Measurements from ENCODE around the gene FKBP11. TPM values are rescaled to one million over a fixed set of nuclear protein-coding genes. Genes with fewer than 3 reads are reported as not detected.

The FKBP11 gene
- total and polyA plus RNA-seq, 2 donors, result 17.7 to 19.4 TPM

DNA sequence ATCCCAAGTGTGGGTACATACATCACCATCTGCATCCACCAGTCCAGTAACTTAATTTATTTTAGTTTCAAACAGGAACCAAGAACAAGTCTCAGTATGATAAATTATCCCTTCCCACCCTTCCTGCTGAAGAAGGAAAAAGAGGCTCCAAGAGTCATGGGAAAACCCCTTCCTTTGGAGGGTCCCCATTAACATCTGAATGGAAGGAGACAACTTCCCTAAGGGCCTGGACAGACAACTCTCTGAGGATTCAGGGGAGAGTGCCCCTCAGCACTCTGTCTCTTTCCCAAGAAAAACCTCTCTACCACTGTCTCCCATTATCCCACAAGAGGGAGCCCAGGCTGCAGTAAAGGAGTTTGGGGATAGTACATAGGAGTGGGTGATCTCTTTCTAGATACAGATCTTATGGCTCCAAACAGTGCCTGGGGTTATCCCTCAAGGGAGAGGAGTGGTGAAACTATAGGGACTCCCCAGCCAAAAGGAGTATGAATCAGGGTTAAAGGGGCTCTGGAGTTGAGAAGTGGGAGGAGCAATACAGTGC is 40.1 kb upstream of the FKBP11 start:
- DNase-seq (ENCODE audit: extremely low spot score), result no peak
- Histone ChIP-seq H3K4me1 (ENCODE audit: insufficient read depth) (no peaks in the 10 kb centered on the region), H3K27ac (ENCODE audit: low read depth) (no peak overlapping the region), H3K4me3 (ENCODE audit: low read depth, low read length) (no peak overlapping the region), H3K36me3 (ENCODE audit: insufficient read depth) (no peaks in the 10 kb centered on the region)

DNA sequence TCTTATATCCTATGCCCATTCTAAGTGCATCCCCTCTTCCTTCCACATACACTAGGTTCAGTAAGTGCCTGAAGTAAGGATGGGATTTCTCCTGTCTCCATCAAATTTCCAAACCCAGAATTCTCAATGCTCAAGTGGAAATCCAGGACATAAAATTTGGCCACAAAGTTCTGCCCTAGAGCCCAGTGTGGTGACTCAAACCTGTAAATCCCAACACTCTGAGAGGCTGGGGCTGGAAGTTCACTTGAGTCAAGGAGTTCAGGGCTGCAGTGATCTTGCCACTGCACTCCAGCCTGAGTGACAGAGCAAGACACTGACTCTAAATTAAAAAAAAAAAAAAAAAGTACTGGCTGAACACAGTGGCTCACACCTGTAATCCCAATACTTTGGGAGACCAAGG is 36.5 kb upstream of the FKBP11 start:
- H3K4me3 ChIP-seq (ENCODE audit: low read depth, low read length), result no peak overlapping the region
- no peaks in the 10 kb centered on the region for H3K4me1 ChIP-seq (ENCODE audit: insufficient read depth)

DNA sequence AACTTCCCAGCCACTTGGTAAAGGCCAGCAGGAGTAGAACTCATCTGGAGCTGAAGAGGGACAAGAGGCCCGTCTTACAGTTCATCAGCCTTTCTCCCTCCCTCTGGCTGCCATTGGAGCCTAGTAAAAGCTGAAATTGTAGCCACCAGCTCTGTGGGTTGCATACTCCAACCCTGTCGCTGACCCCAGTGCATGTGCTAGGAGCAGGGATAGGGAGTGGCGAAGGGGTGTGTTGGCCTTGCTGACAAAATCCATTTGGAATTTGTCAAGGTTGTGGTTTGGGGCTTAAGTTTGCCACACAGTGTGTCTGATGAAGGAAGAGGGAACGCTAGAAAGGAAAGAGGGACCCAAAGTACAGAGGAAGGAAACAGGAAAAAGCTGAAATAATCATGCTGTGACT is 36.0 kb upstream of the FKBP11 start:
- Histone ChIP-seq H3K27ac (ENCODE audit: low read depth) (no peak overlapping the region), H3K4me1 (ENCODE audit: insufficient read depth) (no peaks in the 10 kb centered on the region), H3K4me3 (ENCODE audit: low read depth, low read length) (no peak overlapping the region), H3K36me3 (ENCODE audit: insufficient read depth) (no peaks in the 10 kb centered on the region)
- WGBS, result 41% methylated on average over 4 of the region's 4 CpGs
- DNase-seq (ENCODE audit: extremely low spot score), result no peak

More for the DNA sequence above, 36.5 kb upstream of the FKBP11 start:
- no peaks in the 10 kb centered on the region for H3K36me3 ChIP-seq (ENCODE audit: insufficient read depth)
- DNase-seq (ENCODE audit: extremely low spot score), result no peak
- no peak overlapping the region for H3K27ac ChIP-seq (ENCODE audit: low read depth)

DNA sequence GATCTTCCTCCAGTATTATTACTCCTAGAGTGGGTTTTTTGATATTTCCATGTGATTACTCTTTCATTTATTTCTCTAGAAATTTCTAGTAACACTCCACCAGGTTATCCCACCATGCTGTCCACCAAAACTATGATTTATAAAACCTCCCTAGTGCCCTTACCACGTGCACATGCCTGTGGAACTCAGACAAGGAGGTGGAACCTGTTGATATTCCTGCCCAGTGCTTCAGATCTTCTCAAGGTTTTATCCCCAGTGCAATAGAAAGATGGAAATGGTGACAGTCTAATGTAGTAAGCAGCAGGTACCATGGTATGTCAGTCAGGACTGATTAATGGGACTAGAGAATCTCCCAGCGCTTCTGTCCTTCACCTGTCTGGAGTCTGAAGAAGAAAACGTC is 35.5 kb upstream of the FKBP11 start:
- no peak overlapping the region for H3K27ac ChIP-seq (ENCODE audit: low read depth)
- whole genome bisulfite sequencing, result 64% methylated on average over 3 of the region's 3 CpGs
- no peaks in the 10 kb centered on the region for H3K4me1 ChIP-seq (ENCODE audit: insufficient read depth)
- no peak for DNase-seq (ENCODE audit: extremely low spot score)
- H3K4me3 ChIP-seq (ENCODE audit: low read depth, low read length), result no peak overlapping the region
- H3K36me3 ChIP-seq (ENCODE audit: insufficient read depth), result no peaks in the 10 kb centered on the region

DNA sequence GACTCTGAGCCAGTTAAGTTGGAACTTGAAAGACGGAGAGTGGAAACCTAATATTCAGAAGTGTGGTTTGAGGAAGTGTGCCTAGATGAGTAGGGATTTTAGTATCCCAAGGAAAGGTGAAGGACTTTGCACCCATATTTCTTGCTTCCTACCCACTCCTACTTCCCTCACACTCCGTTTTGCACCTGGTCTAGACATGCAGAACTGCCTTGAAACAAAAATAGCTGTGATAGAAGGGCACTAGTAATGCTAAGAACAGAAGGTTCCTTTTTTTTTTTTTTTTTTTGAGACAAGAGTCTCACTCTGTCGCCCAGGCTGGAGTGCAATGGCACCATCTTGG is 32.7 kb upstream of the FKBP11 start:
- WGBS, result 27% methylated on average over 3 of the region's 3 CpGs
- H3K36me3 ChIP-seq (ENCODE audit: insufficient read depth), result peaks cover 1% of the 10 kb centered on the region
- no peaks in the 10 kb centered on the region for H3K4me1 ChIP-seq (ENCODE audit: insufficient read depth)
- no peak for DNase-seq (ENCODE audit: extremely low spot score)
- peak overlapping the region; percentile 91 for H3K4me3 ChIP-seq (ENCODE audit: low read depth, low read length)
- no peak overlapping the region for H3K27ac ChIP-seq (ENCODE audit: low read depth)

DNA sequence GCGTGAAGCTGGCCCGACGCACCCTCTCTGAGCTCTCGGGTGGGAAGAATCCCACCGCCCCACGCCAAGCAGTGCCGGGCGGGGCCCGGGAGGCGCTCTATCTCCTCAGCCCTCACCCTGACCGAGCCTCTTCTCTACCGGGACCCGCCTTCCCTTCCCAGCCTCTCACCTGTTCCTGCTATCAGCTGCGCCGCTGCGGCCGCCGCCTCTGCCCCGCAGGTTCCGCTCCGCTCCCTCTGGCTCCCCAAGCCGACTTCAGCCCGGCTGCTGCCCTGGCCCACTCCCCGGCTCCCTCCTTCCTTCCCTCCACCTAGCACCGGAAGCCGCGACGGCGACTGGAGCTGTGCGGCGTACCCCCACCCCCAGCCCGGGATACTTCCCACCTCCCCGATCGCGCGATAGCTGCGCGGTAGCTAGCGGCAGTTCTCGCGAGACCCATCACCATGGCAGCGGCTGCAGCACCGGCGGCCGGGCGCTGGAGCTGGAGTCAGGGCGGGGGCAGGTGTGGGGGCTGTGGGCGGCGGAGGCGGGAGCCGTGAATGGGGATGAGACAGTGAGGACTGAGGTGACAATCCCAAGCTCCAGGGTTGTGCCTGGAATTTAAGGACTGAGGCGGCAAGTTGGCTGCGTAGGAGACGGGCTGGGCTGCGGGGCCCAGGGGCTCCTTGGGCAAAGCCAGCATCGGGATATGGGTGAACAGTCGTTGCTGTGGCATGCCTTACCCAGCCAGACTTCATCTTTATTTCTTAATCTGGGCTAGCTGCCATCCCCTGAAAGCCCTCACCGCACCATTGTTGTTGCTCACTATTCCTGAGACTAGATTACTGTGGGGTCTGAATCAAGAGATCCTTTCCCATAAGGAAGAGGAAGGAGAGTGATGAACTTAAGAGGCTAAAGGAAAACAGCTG is 32.1 kb upstream of the FKBP11 start, which contains the start of gene ARF3:
Gene ARF3, minus strand, starts transcription at position 347 of the 908 bp plus-strand sequence. CDS start 16,392 bp downstream, outside the sequence.
- WGBS, result under 1% methylated on average over 58 of the region's 58 CpGs
- Histone ChIP-seq H3K4me3 (ENCODE audit: low read depth, low read length) (peak within 1 kb of the TSS; percentile 91), H3K27ac (ENCODE audit: low read depth) (peak within 1 kb of the TSS; percentile 72), H3K4me1 (ENCODE audit: insufficient read depth) (no peaks in the 10 kb centered on the region), H3K36me3 (ENCODE audit: insufficient read depth) (peaks cover 1% of the 10 kb centered on the region)
- DNase-seq (ENCODE audit: extremely low spot score), result peak; percentile 88

DNA sequence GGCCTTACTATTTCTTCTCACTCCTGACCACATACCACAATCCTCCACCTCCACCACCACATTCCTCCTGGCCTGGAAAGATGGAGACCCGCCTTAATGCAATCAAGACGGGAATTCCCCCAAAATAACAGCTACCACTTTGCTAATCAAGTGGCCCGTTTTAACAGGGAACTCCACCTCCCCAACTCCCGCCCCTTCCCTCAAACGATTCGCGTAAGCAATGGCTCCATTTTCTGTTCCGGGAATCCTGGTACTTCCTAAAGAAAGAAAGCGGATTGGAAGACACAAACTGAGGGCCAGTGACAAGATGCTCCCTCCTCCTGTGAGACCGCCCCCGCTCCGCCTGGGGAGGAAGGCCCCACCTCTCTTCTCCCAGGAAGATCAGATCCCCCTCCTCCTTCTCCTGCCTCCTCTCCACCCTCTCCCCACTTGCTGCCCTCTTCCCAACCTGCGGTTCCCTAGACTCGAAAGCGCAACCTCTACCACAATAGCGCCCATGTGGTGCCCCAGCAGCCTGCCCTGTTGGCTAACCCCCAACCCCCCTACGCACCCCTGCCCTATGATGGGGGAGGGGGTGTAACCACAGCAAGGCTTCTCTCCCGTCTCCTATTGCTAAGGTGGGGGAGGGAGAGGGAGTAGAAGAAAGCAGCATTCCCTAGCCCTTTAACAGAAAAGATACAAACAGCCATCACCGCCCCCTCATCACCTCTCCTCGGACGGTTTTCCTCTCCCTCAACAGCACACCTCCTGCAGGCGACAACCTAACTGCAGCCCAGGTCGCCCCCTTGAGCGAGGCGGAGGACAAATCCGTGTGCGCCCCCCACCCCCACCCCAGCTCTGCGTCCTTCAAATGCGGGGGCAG is 31.2 kb upstream of the FKBP11 start:
- H3K4me1 ChIP-seq (ENCODE audit: insufficient read depth), result no peaks in the 10 kb centered on the region
- H3K4me3 ChIP-seq (ENCODE audit: low read depth, low read length), result peak overlapping the region; percentile 91
- peak overlapping the region; percentile 72 for H3K27ac ChIP-seq (ENCODE audit: low read depth)
- WGBS, result under 1% methylated on average over 29 of the region's 29 CpGs
- peak; percentile 90 for DNase-seq (ENCODE audit: extremely low spot score)
- peaks cover 1% of the 10 kb centered on the region for H3K36me3 ChIP-seq (ENCODE audit: insufficient read depth)

DNA sequence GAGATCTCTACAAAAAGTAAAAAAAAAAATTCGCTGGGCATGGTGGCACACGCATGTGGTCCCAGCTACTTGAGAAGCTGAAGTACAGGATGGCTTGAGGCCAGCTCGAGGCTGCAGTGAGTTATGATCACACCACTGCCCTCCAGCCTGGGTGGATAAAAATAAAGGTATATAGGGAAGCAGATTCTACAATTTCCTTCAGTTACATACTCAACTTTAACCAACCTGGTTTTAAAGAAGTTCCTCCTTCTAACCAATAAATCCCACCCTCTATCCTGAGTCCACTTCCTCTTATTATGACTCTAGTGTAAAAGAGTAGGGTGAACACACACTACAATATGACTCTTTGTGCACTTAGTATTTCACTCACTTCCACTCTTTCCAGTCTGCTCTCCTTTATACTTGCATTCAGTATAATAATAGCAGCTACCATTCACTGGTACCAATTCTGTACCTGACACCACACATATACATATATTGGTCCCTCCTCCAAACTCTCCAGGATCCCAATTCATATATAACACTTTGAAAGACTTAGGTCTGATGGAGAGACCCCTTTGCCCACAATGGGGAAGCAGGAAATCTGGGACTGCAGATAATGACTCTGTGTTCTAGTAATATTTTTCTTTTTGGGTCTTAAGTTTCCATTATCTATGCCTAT is 29.7 kb upstream of the FKBP11 start:
- H3K4me1 ChIP-seq (ENCODE audit: insufficient read depth), result no peaks in the 10 kb centered on the region
- DNase-seq (ENCODE audit: extremely low spot score), result no peak
- H3K4me3 ChIP-seq (ENCODE audit: low read depth, low read length), result no peak overlapping the region
- WGBS, result 84% methylated on average over 3 of the region's 3 CpGs
- no peak overlapping the region for H3K27ac ChIP-seq (ENCODE audit: low read depth)
- H3K36me3 ChIP-seq (ENCODE audit: insufficient read depth), result peaks cover 1% of the 10 kb centered on the region

DNA sequence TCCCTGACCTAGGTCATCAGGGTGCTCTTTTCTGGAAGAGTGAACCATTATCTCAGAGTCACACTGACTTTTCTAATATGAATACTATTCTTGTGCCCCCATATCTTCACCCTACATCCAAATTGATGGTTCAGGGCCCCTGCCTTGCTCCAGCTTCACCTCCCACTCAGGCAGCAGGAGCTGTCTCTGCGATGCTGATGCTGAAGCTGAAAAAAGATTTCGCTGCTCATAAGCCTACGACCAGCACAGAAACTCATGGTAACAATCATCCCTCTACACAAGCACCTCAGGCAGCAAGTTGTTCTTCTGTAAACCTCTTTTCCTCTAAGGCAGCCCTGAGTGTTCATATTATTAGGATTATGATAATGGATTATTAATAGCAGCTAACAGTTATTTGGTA is 28.8 kb upstream of the FKBP11 start:
- DNase-seq (ENCODE audit: extremely low spot score), result no peak
- peaks cover 1% of the 10 kb centered on the region for H3K36me3 ChIP-seq (ENCODE audit: insufficient read depth)
- no peak overlapping the region for H3K4me3 ChIP-seq (ENCODE audit: low read depth, low read length)
- no peaks in the 10 kb centered on the region for H3K4me1 ChIP-seq (ENCODE audit: insufficient read depth)
- 97% methylated on average over 3 of the region's 3 CpGs for WGBS
- no peak overlapping the region for H3K27ac ChIP-seq (ENCODE audit: low read depth)

DNA sequence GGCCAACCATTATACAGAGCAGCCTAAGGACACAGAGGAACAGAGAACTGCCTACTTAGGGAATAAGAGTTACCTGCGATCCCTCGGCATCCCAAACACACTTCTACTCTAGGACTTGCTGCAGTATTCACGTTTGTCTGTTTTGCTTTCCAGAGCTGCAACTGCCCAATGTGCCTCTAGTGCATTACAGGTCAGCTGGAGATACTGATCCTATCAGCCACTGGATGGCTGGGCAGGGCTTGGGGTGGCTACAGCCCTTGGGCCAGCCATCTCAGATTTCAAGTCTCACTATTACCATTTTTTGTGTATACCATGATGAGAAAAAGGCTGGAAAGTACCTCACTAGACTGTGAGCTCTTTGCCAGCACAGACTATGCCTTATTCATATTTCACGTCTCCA is 27.4 kb upstream of the FKBP11 start:
- Histone ChIP-seq H3K4me1 (ENCODE audit: insufficient read depth) (no peaks in the 10 kb centered on the region), H3K4me3 (ENCODE audit: low read depth, low read length) (no peak overlapping the region), H3K36me3 (ENCODE audit: insufficient read depth) (peaks cover 1% of the 10 kb centered on the region), H3K27ac (ENCODE audit: low read depth) (no peak overlapping the region)
- WGBS, result 90% methylated on average over 4 of the region's 4 CpGs
- DNase-seq (ENCODE audit: extremely low spot score), result no peak

DNA sequence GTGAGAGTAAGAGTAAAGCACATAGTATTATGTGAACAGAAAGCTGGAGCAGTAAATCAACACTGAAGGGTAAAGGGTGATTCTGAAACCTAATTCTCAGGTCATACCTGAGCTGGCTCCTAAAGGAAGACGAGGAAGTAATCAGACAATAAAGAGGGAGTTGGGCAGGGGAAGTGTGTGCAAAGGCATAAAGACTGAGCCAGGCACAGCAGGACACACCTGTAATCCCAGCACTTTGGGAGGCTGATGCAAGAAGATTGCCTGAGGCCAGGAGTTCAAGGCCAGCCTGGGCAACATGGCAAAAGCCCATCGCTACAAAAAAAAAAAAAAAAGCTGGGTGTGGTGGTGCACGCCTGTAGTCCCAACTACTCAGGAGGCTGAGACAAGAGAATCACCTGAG is 22.4 kb upstream of the FKBP11 start:
- Histone ChIP-seq H3K4me1 (ENCODE audit: insufficient read depth) (no peaks in the 10 kb centered on the region), H3K27ac (ENCODE audit: low read depth) (no peak overlapping the region), H3K36me3 (ENCODE audit: insufficient read depth) (peaks cover 2% of the 10 kb centered on the region), H3K4me3 (ENCODE audit: low read depth, low read length) (no peak overlapping the region)
- 91% methylated on average over 3 of the region's 3 CpGs for WGBS
- DNase-seq (ENCODE audit: extremely low spot score), result no peak

DNA sequence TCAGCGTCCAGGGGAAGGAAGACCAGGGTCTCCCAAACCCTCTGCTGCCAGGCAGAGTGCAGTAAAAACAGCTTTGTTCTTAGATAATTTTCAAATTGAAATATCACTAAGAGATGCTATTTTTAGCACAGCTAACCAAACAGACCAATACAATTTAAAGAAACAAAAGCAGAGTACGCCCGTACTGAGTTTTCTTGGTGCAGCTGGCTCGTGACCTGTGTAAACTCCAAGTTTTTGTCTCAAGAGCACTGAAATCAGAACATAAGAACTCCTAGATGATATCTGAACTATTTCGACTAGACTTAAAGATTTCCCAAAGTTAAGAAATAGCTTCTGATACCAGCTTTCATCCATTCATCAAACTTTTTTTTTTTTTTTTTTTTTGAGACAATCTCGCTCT is 21.7 kb upstream of the FKBP11 start:
- Histone ChIP-seq H3K27ac (ENCODE audit: low read depth) (no peak overlapping the region), H3K36me3 (ENCODE audit: insufficient read depth) (peaks cover 2% of the 10 kb centered on the region), H3K4me1 (ENCODE audit: insufficient read depth) (no peaks in the 10 kb centered on the region), H3K4me3 (ENCODE audit: low read depth, low read length) (no peak overlapping the region)
- WGBS, result 79% methylated on average over 6 of the region's 6 CpGs
- no peak for DNase-seq (ENCODE audit: extremely low spot score)

DNA sequence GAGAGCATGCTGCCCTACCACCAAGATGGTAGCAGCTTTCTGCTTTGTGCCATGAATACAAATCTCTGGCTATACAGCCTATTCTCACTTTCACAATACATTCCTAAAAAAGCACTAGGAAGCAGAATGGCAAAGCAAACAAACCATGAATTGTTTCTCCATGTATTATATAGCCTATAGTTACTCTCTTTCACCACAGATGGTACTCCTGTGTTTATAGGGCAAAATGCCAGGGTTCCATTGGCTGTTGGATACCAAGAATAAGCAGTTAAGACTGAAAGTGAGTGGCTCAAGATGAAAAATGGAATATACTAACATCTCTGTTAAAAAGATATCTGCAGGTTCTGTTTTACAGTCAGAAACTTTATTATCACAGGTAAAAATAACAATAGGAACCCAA is 20.9 kb upstream of the FKBP11 start:
- peaks cover 2% of the 10 kb centered on the region for H3K36me3 ChIP-seq (ENCODE audit: insufficient read depth)
- DNase-seq (ENCODE audit: extremely low spot score), result no peak
- no peak overlapping the region for H3K27ac ChIP-seq (ENCODE audit: low read depth)
- H3K4me3 ChIP-seq (ENCODE audit: low read depth, low read length), result no peak overlapping the region
- no peaks in the 10 kb centered on the region for H3K4me1 ChIP-seq (ENCODE audit: insufficient read depth)

All from urinary bladder (tissue), 4 donors.